Loucy (cell line): Measurements from ENCODE around the gene FXYD2.

Source experiments
- H2AFZ ChIP-seq: fragments of 200-600 bp; sonication (generic); 2 replicates; pipeline ENCODE4 v1.6.0; 2016; ENCODE audit warnings: antibody characterized with exemption, mild to moderate bottlenecking, low read length, moderate library complexity
- H3F3A ChIP-seq: fragments of 200-600 bp; 2 replicates; pipeline ENCODE4 v1.6.0; 2016; ENCODE audit warnings: antibody characterized with exemption, low read depth, mild to moderate bottlenecking
- H3K27me3 ChIP-seq: fragments of 200-600 bp; sonication (generic); 2 replicates; pipeline ENCODE4 v1.6.1; 2014; ENCODE audit warnings: low read length, mild to moderate bottlenecking; ENCODE audit not compliant: insufficient read depth, poor library complexity, severe bottlenecking
- H3K36me3 ChIP-seq: fragments of 200-600 bp; sonication (generic); 2 replicates; pipeline ENCODE4 v1.6.1; 2016; ENCODE audit warnings: low read length; ENCODE audit not compliant: insufficient read depth
- H3K4me1 ChIP-seq: fragments of 200-600 bp; sonication (generic); 2 replicates; pipeline ENCODE4 v1.5.1; 2014; ENCODE audit warnings: low read length, mild to moderate bottlenecking; ENCODE audit not compliant: insufficient read depth, poor library complexity, severe bottlenecking
- H3K4me2 ChIP-seq: fragments of 200-600 bp; sonication (generic); 2 replicates; pipeline ENCODE4 v1.6.0; 2014; ENCODE audit warnings: antibody characterized with exemption, low read length, low read depth, mild to moderate bottlenecking; ENCODE audit not compliant: poor library complexity, severe bottlenecking
- H3K4me3 ChIP-seq: fragments of 200-600 bp; sonication (generic); 2 replicates; pipeline ENCODE4 v1.5.1; 2014; ENCODE audit warnings: low read length, mild to moderate bottlenecking, mixed read lengths; ENCODE audit not compliant: poor library complexity, severe bottlenecking
- H3K79me2 ChIP-seq: fragments of 200-600 bp; sonication (generic); 2 replicates; pipeline ENCODE4 v1.6.1; 2014; ENCODE audit warnings: low read length; ENCODE audit not compliant: insufficient read depth
- H3K9ac ChIP-seq: fragments of 200-600 bp; sonication (generic); 2 replicates; pipeline ENCODE4 v1.6.0; 2014; ENCODE audit warnings: mild to moderate bottlenecking, low read depth, low read length, moderate library complexity; ENCODE audit not compliant: poor library complexity, severe bottlenecking
- H3K9me2 ChIP-seq: fragments of 200-600 bp; sonication (generic); replicated peaks from 2 replicates; pipeline ENCODE4 v1.6.1; 2016; ENCODE audit warnings: low read depth, low read length, mixed read lengths
- H3K9me3 ChIP-seq: fragments of 200-600 bp; sonication (generic); 2 replicates; pipeline ENCODE4 v1.6.1; 2014; ENCODE audit warnings: mild to moderate bottlenecking, antibody characterized with exemption, low read length, low read depth; ENCODE audit not compliant: insufficient read depth
- H4K20me1 ChIP-seq: fragments of 200-600 bp; sonication (generic); 2 replicates; pipeline ENCODE4 v1.6.0; 2014; ENCODE audit warnings: antibody characterized with exemption, low read length, mild to moderate bottlenecking; ENCODE audit not compliant: insufficient read depth, poor library complexity, severe bottlenecking
- EZH2phosphoT487 ChIP-seq: fragments of 200-600 bp; IDR thresholded peaks from 2 replicates; pipeline ENCODE4 v1.6.1; 2018; ENCODE audit warnings: antibody characterized with exemption, mild to moderate bottlenecking, moderate library complexity, borderline replicate concordance
- TF ChIP-seq, protein P1 (sequence below): fragments of 200-600 bp; sonication (generic); conservative IDR thresholded peaks from 2 replicates; pipeline ENCODE4 v1.5.1; 2014; ENCODE audit warnings: mild to moderate bottlenecking, antibody characterized with exemption, low read length

FXYD2 gene

DNA sequence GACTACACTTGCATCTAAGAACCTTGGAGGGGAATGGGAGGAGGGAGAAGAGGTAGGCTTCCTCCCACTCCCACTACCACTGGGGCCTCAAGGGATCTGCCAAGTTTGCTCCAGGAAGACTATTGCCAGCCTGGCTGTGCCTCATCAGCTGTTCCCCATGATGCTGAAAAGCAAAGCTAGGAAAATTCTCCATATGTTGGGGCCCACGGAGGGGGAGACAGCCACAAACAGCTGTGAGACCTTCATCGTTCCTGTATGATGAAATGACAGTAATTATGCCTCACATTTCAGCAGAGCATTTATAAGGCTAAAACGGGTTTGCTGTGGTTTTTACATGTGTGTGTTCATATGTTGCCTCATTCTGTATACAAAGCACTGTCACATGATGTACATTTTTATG, 34.3 kb downstream of the FXYD2 start:
- Histone ChIP-seq H3K4me3 (no peak overlapping the region), H3K79me2 (no peaks in the 10 kb centered on the region), H3F3A (no peaks in the 10 kb centered on the region), H3K27me3 (no peaks in the 10 kb centered on the region), H4K20me1 (no peaks in the 10 kb centered on the region), H2AFZ (no peak overlapping the region), H3K9me2 (no peaks in the 10 kb centered on the region), H3K9ac (no peak overlapping the region), H3K9me3 (no peaks in the 10 kb centered on the region), H3K4me2 (no peak overlapping the region), H3K4me1 (no peaks in the 10 kb centered on the region), H3K36me3 (no peaks in the 10 kb centered on the region)
- TF ChIP-seq, protein P1, sequence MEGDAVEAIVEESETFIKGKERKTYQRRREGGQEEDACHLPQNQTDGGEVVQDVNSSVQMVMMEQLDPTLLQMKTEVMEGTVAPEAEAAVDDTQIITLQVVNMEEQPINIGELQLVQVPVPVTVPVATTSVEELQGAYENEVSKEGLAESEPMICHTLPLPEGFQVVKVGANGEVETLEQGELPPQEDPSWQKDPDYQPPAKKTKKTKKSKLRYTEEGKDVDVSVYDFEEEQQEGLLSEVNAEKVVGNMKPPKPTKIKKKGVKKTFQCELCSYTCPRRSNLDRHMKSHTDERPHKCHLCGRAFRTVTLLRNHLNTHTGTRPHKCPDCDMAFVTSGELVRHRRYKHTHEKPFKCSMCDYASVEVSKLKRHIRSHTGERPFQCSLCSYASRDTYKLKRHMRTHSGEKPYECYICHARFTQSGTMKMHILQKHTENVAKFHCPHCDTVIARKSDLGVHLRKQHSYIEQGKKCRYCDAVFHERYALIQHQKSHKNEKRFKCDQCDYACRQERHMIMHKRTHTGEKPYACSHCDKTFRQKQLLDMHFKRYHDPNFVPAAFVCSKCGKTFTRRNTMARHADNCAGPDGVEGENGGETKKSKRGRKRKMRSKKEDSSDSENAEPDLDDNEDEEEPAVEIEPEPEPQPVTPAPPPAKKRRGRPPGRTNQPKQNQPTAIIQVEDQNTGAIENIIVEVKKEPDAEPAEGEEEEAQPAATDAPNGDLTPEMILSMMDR: no peak
- no peak for TF ChIP-seq EZH2phosphoT487

DNA sequence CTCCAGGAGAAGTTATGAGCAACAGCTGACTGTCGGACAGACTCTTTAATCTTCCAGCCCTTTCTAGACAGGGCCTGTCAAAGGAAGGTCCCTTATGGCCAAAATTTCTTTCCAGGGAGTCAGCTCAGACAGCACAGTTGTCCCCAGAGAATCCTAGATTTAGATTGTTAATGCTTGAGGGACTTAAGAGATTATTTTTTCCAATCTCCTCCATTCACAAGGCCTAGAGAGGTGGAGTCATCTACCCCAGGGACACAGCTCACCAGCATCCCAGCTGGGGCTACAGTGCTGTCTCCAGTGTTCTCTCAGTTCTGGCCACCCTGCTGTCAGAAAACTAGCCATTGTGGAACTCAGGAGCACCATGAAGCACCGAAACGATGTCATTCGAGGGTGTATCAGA, 35.3 kb downstream of the FXYD2 start:
- no peak overlapping the region for H3K4me3 ChIP-seq
- no peak overlapping the region for H2AFZ ChIP-seq
- H3K79me2 ChIP-seq: no peaks in the 10 kb centered on the region
- H3K9me2 ChIP-seq: no peaks in the 10 kb centered on the region
- no peaks in the 10 kb centered on the region for H3K36me3 ChIP-seq
- H3K9me3 ChIP-seq: no peaks in the 10 kb centered on the region
- TF ChIP-seq, protein P1: no peak
- TF ChIP-seq EZH2phosphoT487: no peak
- no peaks in the 10 kb centered on the region for H3K27me3 ChIP-seq
- no peak overlapping the region for H3K4me2 ChIP-seq
- H3F3A ChIP-seq: no peaks in the 10 kb centered on the region
- H3K9ac ChIP-seq: no peak overlapping the region
- no peaks in the 10 kb centered on the region for H4K20me1 ChIP-seq
- no peaks in the 10 kb centered on the region for H3K4me1 ChIP-seq

DNA sequence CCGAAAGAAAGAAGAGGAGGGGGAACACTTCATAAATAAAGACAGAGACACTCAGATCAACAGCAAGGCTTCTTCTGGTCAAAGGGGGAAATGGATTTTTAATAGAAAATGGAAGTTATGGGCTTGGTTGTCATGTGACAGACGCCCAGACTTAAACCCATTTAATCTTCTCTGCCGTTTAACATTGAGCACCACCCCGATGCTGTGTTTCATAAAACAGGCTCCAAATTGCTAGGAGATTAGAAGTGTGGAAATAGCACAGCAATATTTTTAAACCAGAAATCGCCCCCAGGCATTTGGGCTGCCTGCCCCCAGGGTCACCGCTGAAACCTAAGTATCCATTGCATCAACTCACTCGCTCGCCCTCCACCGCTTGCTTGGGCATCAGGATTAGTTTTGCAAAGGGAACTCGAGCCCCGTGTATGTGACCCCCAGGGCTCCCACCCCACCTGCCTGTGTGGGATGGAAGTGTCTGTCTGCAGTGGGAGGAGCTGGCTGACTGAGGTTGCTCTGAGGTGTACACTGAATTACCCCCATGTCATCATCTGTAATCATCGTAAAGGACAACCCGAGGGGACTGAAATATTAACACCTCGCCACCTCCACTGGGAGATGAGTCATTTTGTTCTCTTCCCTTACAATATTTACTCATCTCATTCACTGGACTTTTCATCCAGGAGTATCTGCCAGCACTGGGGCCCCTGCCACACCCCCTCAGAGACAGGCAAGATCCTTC, 38.2 kb downstream of the FXYD2 start:
- Histone ChIP-seq H3K9ac (no peak overlapping the region), H3K36me3 (no peaks in the 10 kb centered on the region), H4K20me1 (no peaks in the 10 kb centered on the region), H3K9me2 (no peaks in the 10 kb centered on the region), H3K4me1 (no peaks in the 10 kb centered on the region), H3K4me2 (no peak overlapping the region), H3F3A (no peaks in the 10 kb centered on the region), H3K27me3 (no peaks in the 10 kb centered on the region), H2AFZ (no peak overlapping the region), H3K9me3 (no peaks in the 10 kb centered on the region), H3K79me2 (no peaks in the 10 kb centered on the region), H3K4me3 (no peak overlapping the region)
- TF ChIP-seq, protein P1: no peak
- TF ChIP-seq EZH2phosphoT487: no peak
